GM19397 (cell line): ENCODE results near the gene ST6GAL1.

Experiments used
- ATAC-seq: cut with Tn5 transposase; IDR thresholded peaks from one replicate; pipeline ENCODE4 v1.9.1; 2021; ENCODE audit warnings: mild to moderate bottlenecking, moderate library complexity; ENCODE audit not compliant: unreplicated experiment

The ST6GAL1 gene

DNA sequence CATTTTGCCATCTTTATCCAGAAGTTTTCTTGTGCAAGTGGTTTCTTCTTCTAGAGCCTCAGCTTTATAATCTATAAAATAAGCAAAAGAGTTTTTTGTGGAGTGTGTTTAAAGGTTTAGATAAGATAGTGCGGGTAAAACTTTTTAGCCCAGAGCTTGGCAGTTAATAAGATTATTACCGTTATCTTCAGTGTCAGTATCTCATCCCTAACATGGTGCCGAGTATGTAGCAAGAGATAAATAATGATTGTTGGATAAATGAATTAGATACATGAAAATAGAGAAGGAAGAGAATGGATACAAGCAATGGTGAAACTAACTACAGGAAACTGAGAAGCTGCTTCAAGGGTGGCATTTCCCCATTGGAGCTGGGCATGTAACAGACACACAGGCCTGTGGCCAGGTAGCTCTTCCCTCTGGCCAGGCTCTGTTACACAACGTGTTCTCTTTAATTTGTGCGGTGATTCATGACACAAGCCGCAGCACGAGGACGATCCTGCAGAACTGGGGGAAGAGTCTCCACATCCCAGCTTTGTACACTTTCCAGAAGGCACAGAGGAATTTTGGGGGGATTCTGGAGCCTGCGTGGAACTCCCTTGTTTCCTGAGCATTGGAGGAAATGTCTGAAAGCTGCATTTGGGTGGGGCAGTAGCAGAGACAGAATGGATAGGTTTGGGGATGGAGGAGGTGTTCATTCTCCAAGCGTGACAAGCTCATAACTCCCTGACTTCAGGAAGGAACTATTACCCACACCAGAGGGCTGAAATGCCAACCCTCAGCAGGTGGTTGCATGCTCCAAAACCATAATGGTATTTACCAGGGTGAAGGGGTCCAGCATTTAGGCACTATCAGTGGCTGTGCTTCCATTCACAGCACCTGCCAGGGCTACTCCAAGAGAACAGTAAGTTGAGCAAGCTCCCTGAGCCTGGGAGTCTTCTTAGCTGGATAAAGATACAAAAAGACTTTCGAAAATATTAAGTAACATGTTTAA lies 14.2 kb upstream of the ST6GAL1 start:
- ATAC-seq, result no peak

DNA sequence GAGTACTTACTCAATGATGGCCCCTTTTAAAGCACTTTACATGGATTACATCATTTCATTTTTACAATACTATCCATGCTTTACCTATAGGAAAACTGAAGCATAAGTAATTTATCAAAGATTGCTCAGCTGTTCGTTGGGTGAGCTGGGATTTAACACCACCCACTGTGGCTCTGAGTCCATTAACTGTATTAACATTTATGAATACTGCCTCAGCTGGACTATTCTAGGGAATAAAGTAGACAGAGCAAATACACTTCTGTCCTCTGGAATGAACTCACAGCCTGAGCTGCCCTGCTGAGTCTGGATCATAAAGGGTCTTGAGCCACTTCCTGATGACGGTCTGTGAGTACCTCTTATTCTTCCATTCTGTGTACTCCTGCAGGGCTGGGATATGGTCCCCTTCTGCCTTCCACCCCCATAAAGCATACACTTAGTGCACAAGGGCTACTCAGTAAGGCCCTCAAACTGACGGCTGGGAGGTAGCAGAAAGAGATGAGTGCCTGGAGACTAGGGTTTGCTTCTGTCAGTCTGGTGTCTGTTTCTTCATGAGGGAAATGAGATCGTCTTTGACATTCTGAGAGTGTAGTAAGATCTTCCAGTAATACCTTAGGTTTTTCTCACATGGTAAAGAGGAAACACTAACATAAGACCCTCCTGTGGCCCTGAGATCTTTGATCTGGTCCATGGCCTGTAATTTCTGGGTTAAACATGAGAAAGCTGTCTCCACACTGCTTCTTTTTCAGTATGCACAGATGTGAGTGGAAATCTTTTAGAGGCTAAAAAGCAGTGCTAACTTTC lies 12.6 kb upstream of the ST6GAL1 start:
- ATAC-seq, result no peak

DNA sequence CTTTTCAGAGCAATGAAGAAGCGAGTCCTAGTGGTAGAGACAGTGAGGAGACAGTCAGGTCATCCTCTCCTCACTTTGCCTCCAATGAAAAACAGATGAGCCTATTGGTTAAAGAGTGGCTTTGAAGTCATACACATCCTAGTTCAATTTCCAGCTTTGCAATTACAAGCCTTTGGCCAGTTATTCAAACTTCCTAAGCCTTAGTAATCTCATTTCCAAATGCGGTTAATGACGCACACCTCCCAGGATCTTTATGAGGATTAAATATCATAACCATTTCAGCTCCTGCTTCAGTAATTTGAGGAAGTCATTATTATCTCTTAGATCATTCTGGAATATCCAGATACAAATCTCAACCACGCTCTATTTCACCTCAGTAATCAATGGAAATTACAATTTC lies 10.0 kb upstream of the ST6GAL1 start:
- ATAC-seq, result no peak

GRCh38 chr3:186920796-186921195 lies 9.5 kb upstream of the ST6GAL1 start:
- ATAC-seq, result no peak

DNA sequence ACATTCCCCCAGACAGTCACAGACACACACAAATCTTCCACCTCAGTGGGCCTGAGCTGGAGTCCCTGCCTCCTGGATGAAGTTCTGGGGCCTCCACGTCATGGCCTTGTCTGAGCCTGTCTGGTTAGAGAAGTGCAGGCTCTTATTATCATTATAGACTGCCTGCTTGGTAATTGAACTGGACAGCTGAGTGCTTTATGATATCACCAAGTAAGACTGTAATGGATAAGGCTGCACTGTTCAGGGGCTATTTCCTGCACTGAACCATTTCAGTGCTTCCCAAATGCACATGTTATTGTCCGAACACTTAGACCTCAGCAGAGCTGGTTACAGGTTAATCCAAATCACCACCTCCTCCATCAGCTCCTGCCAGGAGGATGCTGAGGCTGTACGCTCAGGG lies 8.7 kb upstream of the ST6GAL1 start:
- no peak for ATAC-seq

- ATAC-seq, result no peak
Observed at GRCh38 chr3:186922224-186922623, 8.1 kb upstream of the ST6GAL1 start.

DNA sequence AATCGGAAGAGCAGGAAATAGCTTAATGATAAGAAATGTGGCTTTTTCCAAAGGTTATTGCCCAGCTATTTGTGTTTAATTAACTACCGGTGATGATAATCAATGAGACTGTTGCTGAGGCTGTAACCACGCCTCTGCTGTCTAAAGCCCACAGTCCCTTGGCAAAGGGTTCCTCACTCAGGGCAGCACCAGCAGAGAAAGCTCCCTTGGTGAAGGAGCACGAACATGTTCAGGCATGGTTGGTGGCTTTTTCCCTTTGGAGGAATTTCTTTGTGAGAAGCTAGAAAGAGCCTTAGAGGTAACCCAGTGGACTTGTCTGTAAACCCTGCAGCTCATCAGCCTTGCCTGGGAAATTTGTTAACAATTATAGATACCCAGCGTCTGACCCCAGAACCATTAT lies 7.5 kb upstream of the ST6GAL1 start:
- ATAC-seq, result no peak

DNA sequence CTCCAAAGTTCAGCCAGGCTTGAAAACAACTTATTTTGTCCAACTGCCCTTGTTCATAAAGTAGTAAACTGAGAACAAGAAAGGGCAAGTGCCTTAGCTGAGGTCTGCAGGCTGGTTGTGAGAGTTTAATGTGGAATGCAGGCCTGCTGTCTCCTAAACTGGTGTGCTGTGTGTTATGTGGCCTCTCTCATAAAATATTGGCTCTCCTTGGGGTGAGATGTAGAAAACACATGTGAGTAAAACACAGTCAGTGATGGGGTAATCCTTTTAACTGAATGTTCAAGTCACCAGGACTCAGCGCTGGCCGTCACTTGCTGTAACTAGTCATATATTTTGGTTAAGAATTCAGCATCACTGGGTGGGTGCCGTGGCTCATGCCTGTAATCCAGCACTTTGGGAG lies 7.1 kb upstream of the ST6GAL1 start:
- ATAC-seq, result no peak

DNA sequence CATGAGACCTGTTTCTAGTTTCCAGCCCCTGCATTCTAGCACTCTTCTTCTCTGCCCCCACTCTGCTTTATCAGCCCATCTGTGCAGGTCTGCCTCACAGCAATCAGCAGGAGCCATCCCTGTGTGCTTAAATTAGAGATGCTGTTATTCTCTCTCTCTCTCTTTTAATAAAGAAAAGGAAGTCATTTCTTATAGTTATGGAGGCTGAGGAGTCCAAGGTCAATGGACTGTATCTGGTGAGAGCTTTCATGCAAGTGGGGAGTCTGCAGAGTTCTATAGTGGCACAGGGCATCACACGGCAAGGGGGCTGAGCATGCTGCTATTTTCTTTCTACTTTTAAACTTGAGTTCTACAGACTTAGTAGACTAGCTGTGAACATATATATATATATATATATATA lies 4.5 kb upstream of the ST6GAL1 start:
- ATAC-seq, result no peak

DNA sequence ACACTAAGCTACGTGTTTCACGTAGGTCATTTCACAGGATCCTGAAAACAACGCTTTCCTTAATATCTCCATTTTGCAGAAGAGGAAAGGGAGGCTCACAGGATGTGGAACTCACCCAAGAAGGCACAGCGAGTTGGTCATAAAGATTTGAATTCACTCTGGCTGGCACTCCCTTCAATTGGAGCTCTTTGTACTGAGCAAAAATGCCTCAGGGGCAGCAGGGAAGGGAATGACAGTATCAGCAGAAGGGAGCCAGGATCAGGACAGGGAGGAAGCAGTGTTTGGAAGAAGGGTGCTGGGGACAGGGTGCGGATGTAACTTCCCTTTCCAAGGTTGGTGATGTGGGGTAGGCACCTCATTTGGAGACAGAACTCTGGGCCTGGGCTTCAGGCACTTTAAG lies 1.1 kb upstream of the ST6GAL1 start:
- ATAC-seq, result no peak

GRCh38 chr3:186929685-186930084 lies 641 bp upstream of the ST6GAL1 start:
- ATAC-seq, result no peak

GRCh38 chr3:186930641-186931531 lies 560 bp downstream of the ST6GAL1 start:
- peak; percentile 64 for ATAC-seq

DNA sequence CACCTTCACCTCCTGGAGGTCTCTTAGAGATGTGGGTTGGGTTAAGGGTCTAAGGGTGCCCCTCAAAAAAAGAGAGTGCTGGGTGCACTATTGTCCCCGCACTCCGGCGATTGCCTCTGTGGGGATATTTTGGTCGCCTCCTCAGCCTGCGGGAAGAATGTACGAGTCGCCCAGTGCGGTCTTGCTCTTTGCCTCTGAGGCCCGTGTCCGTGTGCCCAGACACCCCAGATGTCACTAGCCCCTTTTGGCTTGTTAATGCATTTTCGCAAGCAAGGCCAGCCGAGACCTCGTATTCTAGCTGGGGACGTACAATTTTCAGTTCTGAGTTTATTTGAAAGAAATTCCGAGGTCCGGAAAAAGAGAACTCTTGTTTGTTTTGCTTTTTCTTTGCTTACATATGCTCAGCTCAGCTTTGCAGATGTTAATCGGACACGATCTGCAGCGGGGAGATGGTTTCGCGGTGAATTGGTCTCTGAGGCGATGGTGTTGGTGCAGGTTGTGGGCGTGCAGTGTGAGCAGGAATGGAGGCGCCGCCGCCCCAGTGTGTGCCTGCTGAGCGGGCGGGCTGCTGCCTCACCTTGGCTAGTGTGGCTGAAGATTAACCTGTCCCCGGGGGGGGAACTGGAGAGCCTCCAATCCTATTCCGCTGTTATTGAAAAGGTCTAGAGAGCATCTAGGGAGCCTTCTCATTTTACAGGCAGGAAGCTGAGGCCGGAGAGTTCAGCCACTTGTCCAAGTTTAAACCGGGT lies 1.4 kb downstream of the ST6GAL1 start:
- ATAC-seq, result no peak

DNA sequence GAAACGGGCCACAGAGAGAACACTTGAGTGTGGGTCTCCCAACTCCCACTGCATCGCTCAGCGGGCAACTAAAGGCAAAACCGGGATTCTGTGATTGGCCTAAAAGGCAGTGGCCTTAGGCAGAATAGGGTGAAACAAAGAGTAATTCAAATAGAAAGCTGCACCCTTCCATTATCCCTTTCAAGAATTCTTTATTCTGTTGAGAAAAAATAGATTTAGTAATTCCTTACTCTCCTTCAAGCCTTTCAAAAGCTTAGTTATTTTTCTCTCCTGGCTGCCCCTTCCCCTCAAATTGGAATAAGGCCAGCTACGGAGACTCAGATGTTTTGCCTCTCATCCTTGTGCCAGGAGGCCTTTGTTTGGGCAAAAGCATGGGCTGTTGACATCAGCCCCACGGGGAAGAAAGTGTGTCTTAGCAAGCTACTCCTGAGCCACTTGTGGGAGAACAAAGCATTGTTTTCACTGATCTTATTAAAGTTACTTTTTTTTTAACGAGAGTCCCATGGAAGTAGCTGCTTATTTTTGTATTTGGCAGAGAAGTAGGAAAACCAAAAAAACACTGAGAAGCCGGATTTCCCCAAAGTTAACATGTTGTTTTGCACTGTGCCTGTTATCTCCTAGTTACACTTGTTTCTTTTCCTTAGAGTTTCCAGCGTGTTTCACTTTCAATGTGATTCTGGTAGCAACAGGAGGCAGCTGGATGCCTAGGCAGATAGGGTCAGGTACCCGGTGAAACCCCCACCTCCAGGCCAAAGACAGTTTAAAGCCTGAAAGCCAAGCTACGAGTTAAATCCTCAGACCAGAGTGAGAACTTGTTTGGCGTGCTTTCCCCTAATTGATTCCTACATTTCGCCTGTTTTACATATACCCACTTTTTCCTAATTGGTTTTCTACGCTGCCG lies 2.2 kb downstream of the ST6GAL1 start:
- no peak for ATAC-seq

DNA sequence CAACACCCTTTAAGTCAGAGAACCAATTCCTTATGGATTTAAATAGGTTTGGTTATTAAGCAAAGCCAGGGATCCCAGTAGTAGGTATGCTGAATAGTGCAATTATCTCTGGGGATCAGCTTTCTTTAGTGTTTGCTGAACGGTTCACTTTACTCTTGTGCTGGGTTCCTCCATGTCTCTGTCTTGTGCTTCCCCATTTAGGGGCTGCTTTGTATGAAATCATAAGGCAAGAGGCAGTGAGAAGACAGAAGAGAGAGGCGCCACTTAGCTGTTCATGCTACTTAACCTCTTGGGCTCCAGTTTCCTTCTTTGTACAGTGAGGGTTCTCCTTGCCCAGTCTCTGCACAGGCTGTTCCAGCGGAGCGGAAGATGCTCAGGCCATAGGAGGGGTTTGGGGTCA lies 3.5 kb downstream of the ST6GAL1 start:
- no peak for ATAC-seq

- ATAC-seq, result no peak
Observed at GRCh38 chr3:186935133-186935532, 4.8 kb downstream of the ST6GAL1 start.

- ATAC-seq, result no peak
Observed at GRCh38 chr3:186937017-186937875, 6.9 kb downstream of the ST6GAL1 start.

DNA sequence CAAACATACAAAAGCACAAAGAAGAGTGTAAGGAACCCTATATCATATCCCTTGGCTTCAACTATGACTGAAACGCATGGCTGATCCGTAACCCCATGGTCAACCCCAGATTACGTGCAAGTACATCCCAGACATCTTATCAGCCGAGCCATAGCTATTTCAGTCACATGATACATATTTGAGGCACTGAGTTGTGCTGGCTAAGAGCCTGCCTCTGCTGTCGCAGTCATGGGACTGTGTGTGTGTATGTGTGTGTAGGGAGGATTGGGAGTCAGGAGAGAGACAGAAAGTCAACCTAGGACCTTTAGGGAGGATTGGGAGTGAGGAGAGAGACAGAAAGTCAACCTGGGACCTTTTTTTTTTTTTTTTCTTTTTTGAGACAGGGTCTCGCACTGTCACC lies 8.4 kb downstream of the ST6GAL1 start:
- no peak for ATAC-seq
